Endothelial cell of umbilical vein (primary cell): ENCODE results near the gene AUTS2. TPM values are rescaled to one million over a fixed set of nuclear protein-coding genes. Genes with fewer than 3 reads are reported as not detected.

ENCODE experiments used
- BruUV-seq: library from RNA; stranded (reverse); fragments of 400-500 nt; replicated peaks from 2 replicates; lab custom pipeline; 2021; lab: Mats Ljungman, UMichigan
- CTCF ChIA-PET: fragments of 300-600, 350-600 bp; sonication (Branson Sonifier 250); formaldehyde crosslinking; loops from one replicate; lab custom pipeline; 2021; ENCODE audit warnings: antibody characterized with exemption, inconsistent platforms; lab: Charles Lee
- POLR2A ChIA-PET: fragments of 300-600, 350-600 bp; sonication (Branson Sonifier 250); formaldehyde crosslinking; loops from one replicate; lab custom pipeline; 2021; ENCODE audit warnings: antibody characterized with exemption, inconsistent platforms; lab: Charles Lee
- DNase-seq: peaks from one replicate; pipeline ENCODE4 v3.0.0-alpha.2; 2011; ENCODE audit warnings: low read depth, low spot score
- FAIRE-seq: peaks from 2 replicates; lab custom pipeline; 2011; peaks lifted over from hg19 to GRCh38; lab: Jason Lieb, UNC
- H2AFZ ChIP-seq: 2 replicates; pipeline ENCODE4 v1.6.0; 2012; ENCODE audit warnings: low read depth, low read length, control low read depth, inconsistent platforms
- H3K27ac ChIP-seq: 2 replicates; pipeline ENCODE4 v1.5.1; 2011; ENCODE audit warnings: low read depth, mild to moderate bottlenecking, control low read depth, low read length, moderate library complexity; ENCODE audit not compliant: insufficient read depth
- H3K27me3 ChIP-seq, 2 experiments: 2 replicates each; pipeline versions ENCODE4 v1.6.0 to v1.6.1; 2011; ENCODE audit warnings: low read length in 2 of 2, mixed read lengths in 1 of 2; ENCODE audit not compliant: control insufficient read depth in 2 of 2, insufficient read depth in 2 of 2
- H3K36me3 ChIP-seq, 2 experiments: 2 replicates in 1 of 2; 3 replicates in 1 of 2; pipeline ENCODE4 v1.5.1; 2011; ENCODE audit warnings: low read length in 2 of 2, mild to moderate bottlenecking in 1 of 2, moderate library complexity in 1 of 2; ENCODE audit not compliant: control insufficient read depth in 2 of 2, insufficient read depth in 2 of 2; ENCODE audit errors: extremely low read depth in 1 of 2
- H3K4me1 ChIP-seq: 3 replicates; pipeline ENCODE4 v1.5.1; 2011; ENCODE audit warnings: mild to moderate bottlenecking, low read length; ENCODE audit not compliant: control insufficient read depth, insufficient read depth; ENCODE audit errors: extremely low read depth
- H3K4me2 ChIP-seq: 2 replicates; pipeline ENCODE4 v1.6.1; 2011; ENCODE audit warnings: low read length, control low read depth, mixed read lengths; ENCODE audit not compliant: insufficient read depth
- H3K4me3 ChIP-seq, 3 experiments: fragments of 200-600 bp in 1 of 3; sonication (generic), shearing (Covaris generic) in 1 of 3; replicated peaks in 1 of 3; 2 replicates each; pipeline ENCODE4 v1.5.1; 2011 to 2016; ENCODE audit warnings: control low read depth in 3 of 3, low read length in 3 of 3, mild to moderate bottlenecking in 2 of 3, inconsistent platforms in 1 of 3, low read depth in 1 of 3, moderate library complexity in 1 of 3; ENCODE audit not compliant: insufficient read depth in 1 of 3
- H3K79me2 ChIP-seq: 2 replicates; pipeline ENCODE4 v1.6.0; 2012; ENCODE audit warnings: low read length, inconsistent platforms; ENCODE audit not compliant: control insufficient read depth, insufficient read depth
- H3K9ac ChIP-seq: replicated peaks from 2 replicates; pipeline ENCODE3; 2011; ENCODE audit warnings: low read length, control low read depth; ENCODE audit not compliant: insufficient read depth; ENCODE audit errors: extremely low read depth
- H3K9me1 ChIP-seq: replicated peaks from 3 replicates; pipeline ENCODE4 v1.6.0; 2011; ENCODE audit warnings: mild to moderate bottlenecking, low read length; ENCODE audit not compliant: control insufficient read depth, insufficient read depth; ENCODE audit errors: extremely low read depth
- H3K9me3 ChIP-seq: replicated peaks from 2 replicates; pipeline ENCODE4 v1.5.1; 2012; ENCODE audit warnings: low read length, inconsistent platforms; ENCODE audit not compliant: control insufficient read depth, insufficient read depth
- H4K20me1 ChIP-seq: replicated peaks from 2 replicates; pipeline ENCODE3; 2011; ENCODE audit warnings: mild to moderate bottlenecking, low read length; ENCODE audit not compliant: control insufficient read depth, insufficient read depth; ENCODE audit errors: extremely low read depth
- EZH2 ChIP-seq: IDR thresholded peaks from 2 replicates; pipeline ENCODE4 v1.6.1; 2012; ENCODE audit warnings: borderline replicate concordance, low read depth, mild to moderate bottlenecking, moderate library complexity, low read length, inconsistent platforms; ENCODE audit not compliant: severe bottlenecking
- FOS ChIP-seq: IDR thresholded peaks from 2 replicates; pipeline ENCODE4 v1.6.1; 2011; ENCODE audit warnings: mild to moderate bottlenecking, low read length, moderate library complexity, borderline replicate concordance; ENCODE audit not compliant: insufficient read depth
- GATA2 ChIP-seq: IDR thresholded peaks from 2 replicates; pipeline ENCODE4 v1.7.0; 2011; ENCODE audit warnings: low read depth, mild to moderate bottlenecking, moderate library complexity, mixed read lengths, low read length; ENCODE audit not compliant: insufficient read length, insufficient read depth
- JUN ChIP-seq: IDR thresholded peaks from 2 replicates; pipeline ENCODE4 v1.6.1; 2011; ENCODE audit warnings: borderline replicate concordance, low read depth; ENCODE audit not compliant: insufficient read length, insufficient read depth
- MYC ChIP-seq: IDR thresholded peaks from one replicate; pipeline ENCODE4 v1.6.1; 2011; ENCODE audit warnings: mild to moderate bottlenecking, low read depth, low read length
- POLR2A ChIP-seq: IDR thresholded peaks from 2 replicates; pipeline ENCODE4 v1.6.1; 2012; ENCODE audit warnings: low read depth, mild to moderate bottlenecking, control low read depth, low read length
- POLR2AphosphoS5 ChIP-seq: IDR thresholded peaks from 2 replicates; pipeline ENCODE4 v1.6.1; 2012; ENCODE audit warnings: low read depth, mild to moderate bottlenecking, control low read depth, low read length, moderate library complexity; ENCODE audit not compliant: insufficient read depth
- dilution Hi-C: fragments of 300-500 bp; cut with MboI; formaldehyde crosslinking; loops from one replicate; pipeline ENCODE4 v1.15.0; 2019; ENCODE audit warnings: low sequenced_read_pairs; ENCODE audit not compliant: extremely low pct_ligation_motif_present
- intact Hi-C: fragments of 100-400 bp; cut with micrococcal nuclease; formaldehyde crosslinking; loops from one replicate; pipeline ENCODE4 v1.10.0; 2022
- polyA plus RNA-seq, 4 experiments: library from polyadenylated mRNA; depleted of rRNA in 3 of 4; stranded (reverse) in 3 of 4; unstranded in 1 of 4; fragments of >200 nt; gene quantifications; 2 replicates each; pipeline versions ENCODE4 v1.2.1 to v1.2.3, GENCODE V29; 2011 to 2012; ENCODE audit warnings: missing spikeins in 1 of 4
- total RNA-seq: library from RNA; stranded (reverse); gene quantifications from 2 replicates; pipeline ENCODE4 v1.2.3, GENCODE V29; 2021
- TF ChIP-seq, protein P1 (sequence below): IDR thresholded peaks from 2 replicates; pipeline ENCODE4 v1.6.1; 2011; ENCODE audit not compliant: insufficient read depth, insufficient read length
- TF ChIP-seq, protein P2 (sequence below), 2 donors: IDR thresholded peaks; 1 replicate in 1 of 2; 2 replicates in 1 of 2; pipeline ENCODE4 v1.5.1; 2011; ENCODE audit warnings: low read length in 2 of 2, mild to moderate bottlenecking in 2 of 2, moderate library complexity in 2 of 2, control low read depth in 1 of 2, inconsistent platforms in 1 of 2, low read depth in 1 of 2; ENCODE audit not compliant: insufficient read depth in 1 of 2; ENCODE audit errors: extremely low read depth in 1 of 2

The AUTS2 gene
- total and polyA plus RNA-seq, 2 donors (not counting 3 experiments of a cell fraction or from before 2014, with no cell fraction given) = 0.59 to 8.0 TPM

DNA sequence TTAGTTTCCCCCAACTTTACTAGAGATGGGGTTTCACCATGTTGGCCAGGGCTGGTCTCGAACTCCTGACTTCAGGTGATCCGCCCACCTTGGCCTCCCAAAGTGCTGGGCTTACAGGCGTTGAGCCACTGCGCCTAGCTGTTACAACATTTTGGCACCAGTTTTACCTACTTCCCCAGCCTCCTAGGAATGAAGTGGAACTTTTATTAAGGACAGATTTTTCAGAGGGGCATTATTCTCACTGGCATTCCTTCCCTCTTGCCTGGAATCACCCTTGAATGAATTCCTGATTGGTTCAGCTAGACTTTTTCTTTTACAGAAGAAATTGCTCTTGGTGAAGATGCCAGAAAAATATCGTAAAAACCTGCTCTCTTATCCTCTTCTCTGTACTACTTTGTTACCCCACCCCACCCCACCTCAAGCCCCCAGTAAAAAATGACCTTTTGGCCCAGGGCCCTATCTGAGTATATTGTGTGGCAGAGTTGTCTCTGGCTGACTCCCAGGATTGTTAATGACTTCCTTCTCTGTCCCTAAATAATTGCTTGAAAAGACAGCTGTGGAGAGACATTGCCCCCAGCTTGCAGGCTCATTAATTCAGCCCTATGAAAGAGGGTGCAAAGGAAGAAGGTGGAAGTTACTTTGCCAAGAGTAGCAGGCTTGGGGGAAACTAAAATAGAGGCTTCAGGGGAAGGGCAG lies 189.6 kb downstream of the AUTS2 start:
- no peaks in the 10 kb centered on the region for H3K27me3 ChIP-seq
- no peaks in the 10 kb centered on the region for H3K4me1 ChIP-seq
- no peak for DNase-seq
- TF ChIP-seq MYC (no peak), GATA2 (no peak), POLR2A (no peak), JUN (no peak), POLR2AphosphoS5 (no peak), FOS (no peak), EZH2 (no peak)
- TF ChIP-seq, protein P1, sequence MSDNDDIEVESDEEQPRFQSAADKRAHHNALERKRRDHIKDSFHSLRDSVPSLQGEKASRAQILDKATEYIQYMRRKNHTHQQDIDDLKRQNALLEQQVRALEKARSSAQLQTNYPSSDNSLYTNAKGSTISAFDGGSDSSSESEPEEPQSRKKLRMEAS = no peak
- TF ChIP-seq, protein P2, sequence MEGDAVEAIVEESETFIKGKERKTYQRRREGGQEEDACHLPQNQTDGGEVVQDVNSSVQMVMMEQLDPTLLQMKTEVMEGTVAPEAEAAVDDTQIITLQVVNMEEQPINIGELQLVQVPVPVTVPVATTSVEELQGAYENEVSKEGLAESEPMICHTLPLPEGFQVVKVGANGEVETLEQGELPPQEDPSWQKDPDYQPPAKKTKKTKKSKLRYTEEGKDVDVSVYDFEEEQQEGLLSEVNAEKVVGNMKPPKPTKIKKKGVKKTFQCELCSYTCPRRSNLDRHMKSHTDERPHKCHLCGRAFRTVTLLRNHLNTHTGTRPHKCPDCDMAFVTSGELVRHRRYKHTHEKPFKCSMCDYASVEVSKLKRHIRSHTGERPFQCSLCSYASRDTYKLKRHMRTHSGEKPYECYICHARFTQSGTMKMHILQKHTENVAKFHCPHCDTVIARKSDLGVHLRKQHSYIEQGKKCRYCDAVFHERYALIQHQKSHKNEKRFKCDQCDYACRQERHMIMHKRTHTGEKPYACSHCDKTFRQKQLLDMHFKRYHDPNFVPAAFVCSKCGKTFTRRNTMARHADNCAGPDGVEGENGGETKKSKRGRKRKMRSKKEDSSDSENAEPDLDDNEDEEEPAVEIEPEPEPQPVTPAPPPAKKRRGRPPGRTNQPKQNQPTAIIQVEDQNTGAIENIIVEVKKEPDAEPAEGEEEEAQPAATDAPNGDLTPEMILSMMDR (IDR thresholded peaks at IDR 0.05; ENCODE audit: extremely low read depth in 1 of 2, insufficient read depth in 1 of 2, low read depth in 1 of 2, low read length in 2 of 2) = no peak
- BruUV-seq = no TSS peak
- H3K9me3 ChIP-seq = no peaks in the 10 kb centered on the region
- no peaks in the 10 kb centered on the region for H4K20me1 ChIP-seq
- H2AFZ ChIP-seq = no peak overlapping the region
- CTCF ChIA-PET = no interaction called here
- H3K79me2 ChIP-seq = no peaks in the 10 kb centered on the region
- H3K4me2 ChIP-seq = no peak overlapping the region
- H3K36me3 ChIP-seq = no peaks in the 10 kb centered on the region
- POLR2A ChIA-PET = no interaction called here
- intact Hi-C loops = no loop called here
- H3K27ac ChIP-seq = no peak overlapping the region
- no peak overlapping the region for H3K4me3 ChIP-seq
- FAIRE-seq = no peak
- H3K9me1 ChIP-seq = no peaks in the 10 kb centered on the region
- dilution Hi-C loops = no loop called here
- H3K9ac ChIP-seq = no peak overlapping the region
